HepG2 (cell line): ENCODE data around the gene GATC.
A peak's percentile ranks its signal among the peaks of the same experiment; 100 is the strongest.

Experiments used
- ADNP ChIP-seq: sonication (generic); formaldehyde crosslinking; IDR thresholded peaks from 2 replicates; pipeline ENCODE4 v1.4.0; 2020; ENCODE audit warnings: missing genetic modification reagents
- ATF2 ChIP-seq: sonication (generic); formaldehyde crosslinking; IDR thresholded peaks from 2 replicates; pipeline ENCODE4 v1.4.0; 2020; ENCODE audit warnings: missing genetic modification reagents
- ATRX ChIP-seq: sonication (generic); formaldehyde crosslinking; IDR thresholded peaks from 2 replicates; pipeline ENCODE4 v1.4.0; 2020; ENCODE audit warnings: missing genetic modification reagents, borderline replicate concordance
- CHD4 ChIP-seq: fragments of 200-600 bp; sonication (generic); IDR thresholded peaks from 2 replicates; pipeline ENCODE4 v1.7.0; 2017; ENCODE audit warnings: mild to moderate bottlenecking, low read length, borderline replicate concordance
- GTF2F1 ChIP-seq: fragments of 150-350 bp; IDR thresholded peaks from 2 replicates; pipeline ENCODE4 v1.6.1; 2014; ENCODE audit warnings: low read length
- NPAS2 ChIP-seq: sonication (generic); formaldehyde crosslinking; IDR thresholded peaks from 2 replicates; pipeline ENCODE4 v1.8.0; 2022; ENCODE audit warnings: mild to moderate bottlenecking, missing genetic modification reagents, borderline replicate concordance
- SETDB1 ChIP-seq: sonication (generic); formaldehyde crosslinking; IDR thresholded peaks from 2 replicates; pipeline ENCODE4 v1.5.1; 2020; ENCODE audit warnings: missing genetic modification reagents, mild to moderate bottlenecking, borderline replicate concordance
- XBP1 ChIP-seq: sonication (generic); formaldehyde crosslinking; IDR thresholded peaks from 2 replicates; pipeline ENCODE4 v1.5.0; 2020; ENCODE audit warnings: missing genetic modification reagents
- YY1 ChIP-seq: IDR thresholded peaks from 2 replicates; pipeline ENCODE4 v1.6.1; 2011; ENCODE audit warnings: low read length, low read depth, moderate library complexity, mild to moderate bottlenecking; ENCODE audit not compliant: insufficient read depth, insufficient replicate concordance
- TF ChIP-seq, protein P1 (sequence below): sonication (generic); formaldehyde crosslinking; IDR thresholded peaks from 2 replicates; pipeline ENCODE4 v1.5.0; 2020; ENCODE audit warnings: mild to moderate bottlenecking, missing genetic modification reagents, moderate library complexity
- TF ChIP-seq, protein P2 (sequence below): sonication (generic); formaldehyde crosslinking; IDR thresholded peaks from 2 replicates; pipeline ENCODE4 v1.4.0; 2020; ENCODE audit warnings: missing genetic modification reagents

DNA sequence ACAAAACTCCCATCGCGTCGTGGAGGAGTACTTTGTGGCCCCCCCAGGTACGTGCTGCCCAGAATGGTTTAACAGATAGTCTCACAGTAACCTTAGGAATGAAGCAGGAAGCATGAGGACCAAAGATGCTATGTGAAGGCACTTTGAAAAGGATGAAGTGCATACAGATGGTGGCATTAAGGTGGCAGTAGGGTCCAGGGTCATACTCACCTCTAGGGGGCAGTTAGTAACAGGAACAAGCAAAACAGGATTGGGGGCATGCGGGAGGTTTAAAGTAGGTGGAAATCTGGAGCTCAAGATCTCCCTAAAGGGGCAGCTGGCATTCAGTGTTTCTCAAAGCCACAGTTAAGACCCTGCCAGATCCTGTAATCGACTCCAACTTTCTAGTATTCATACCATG, 10.9 kb downstream of the GATC start:
- TF ChIP-seq ATRX (CRISPR knock-in tag): no peak
- TF ChIP-seq NPAS2: no peak
- TF ChIP-seq GTF2F1: no peak
- TF ChIP-seq, protein P1, sequence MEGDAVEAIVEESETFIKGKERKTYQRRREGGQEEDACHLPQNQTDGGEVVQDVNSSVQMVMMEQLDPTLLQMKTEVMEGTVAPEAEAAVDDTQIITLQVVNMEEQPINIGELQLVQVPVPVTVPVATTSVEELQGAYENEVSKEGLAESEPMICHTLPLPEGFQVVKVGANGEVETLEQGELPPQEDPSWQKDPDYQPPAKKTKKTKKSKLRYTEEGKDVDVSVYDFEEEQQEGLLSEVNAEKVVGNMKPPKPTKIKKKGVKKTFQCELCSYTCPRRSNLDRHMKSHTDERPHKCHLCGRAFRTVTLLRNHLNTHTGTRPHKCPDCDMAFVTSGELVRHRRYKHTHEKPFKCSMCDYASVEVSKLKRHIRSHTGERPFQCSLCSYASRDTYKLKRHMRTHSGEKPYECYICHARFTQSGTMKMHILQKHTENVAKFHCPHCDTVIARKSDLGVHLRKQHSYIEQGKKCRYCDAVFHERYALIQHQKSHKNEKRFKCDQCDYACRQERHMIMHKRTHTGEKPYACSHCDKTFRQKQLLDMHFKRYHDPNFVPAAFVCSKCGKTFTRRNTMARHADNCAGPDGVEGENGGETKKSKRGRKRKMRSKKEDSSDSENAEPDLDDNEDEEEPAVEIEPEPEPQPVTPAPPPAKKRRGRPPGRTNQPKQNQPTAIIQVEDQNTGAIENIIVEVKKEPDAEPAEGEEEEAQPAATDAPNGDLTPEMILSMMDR: peak; percentile 52
- TF ChIP-seq XBP1: no peak
- TF ChIP-seq SETDB1 (CRISPR knock-in tag): no peak
- no peak for TF ChIP-seq ADNP (CRISPR knock-in tag)
- no peak for TF ChIP-seq ATF2 (CRISPR knock-in tag)
- TF ChIP-seq YY1: no peak
- no peak for TF ChIP-seq CHD4
- TF ChIP-seq, protein P2, sequence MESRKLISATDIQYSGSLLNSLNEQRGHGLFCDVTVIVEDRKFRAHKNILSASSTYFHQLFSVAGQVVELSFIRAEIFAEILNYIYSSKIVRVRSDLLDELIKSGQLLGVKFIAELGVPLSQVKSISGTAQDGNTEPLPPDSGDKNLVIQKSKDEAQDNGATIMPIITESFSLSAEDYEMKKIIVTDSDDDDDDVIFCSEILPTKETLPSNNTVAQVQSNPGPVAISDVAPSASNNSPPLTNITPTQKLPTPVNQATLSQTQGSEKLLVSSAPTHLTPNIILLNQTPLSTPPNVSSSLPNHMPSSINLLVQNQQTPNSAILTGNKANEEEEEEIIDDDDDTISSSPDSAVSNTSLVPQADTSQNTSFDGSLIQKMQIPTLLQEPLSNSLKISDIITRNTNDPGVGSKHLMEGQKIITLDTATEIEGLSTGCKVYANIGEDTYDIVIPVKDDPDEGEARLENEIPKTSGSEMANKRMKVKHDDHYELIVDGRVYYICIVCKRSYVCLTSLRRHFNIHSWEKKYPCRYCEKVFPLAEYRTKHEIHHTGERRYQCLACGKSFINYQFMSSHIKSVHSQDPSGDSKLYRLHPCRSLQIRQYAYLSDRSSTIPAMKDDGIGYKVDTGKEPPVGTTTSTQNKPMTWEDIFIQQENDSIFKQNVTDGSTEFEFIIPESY: no peak
